Femur (tissue), 1 donor: Measurements from ENCODE around the gene WDR33.

Source experiments
- DNase-seq: peaks from one replicate; pipeline ENCODE4 v3.0.0-alpha.2; 2017

The WDR33 gene

GRCh38 chr2:127688405-127688804, 122.6 kb downstream of the WDR33 start:
- DNase-seq, result no peak

DNA sequence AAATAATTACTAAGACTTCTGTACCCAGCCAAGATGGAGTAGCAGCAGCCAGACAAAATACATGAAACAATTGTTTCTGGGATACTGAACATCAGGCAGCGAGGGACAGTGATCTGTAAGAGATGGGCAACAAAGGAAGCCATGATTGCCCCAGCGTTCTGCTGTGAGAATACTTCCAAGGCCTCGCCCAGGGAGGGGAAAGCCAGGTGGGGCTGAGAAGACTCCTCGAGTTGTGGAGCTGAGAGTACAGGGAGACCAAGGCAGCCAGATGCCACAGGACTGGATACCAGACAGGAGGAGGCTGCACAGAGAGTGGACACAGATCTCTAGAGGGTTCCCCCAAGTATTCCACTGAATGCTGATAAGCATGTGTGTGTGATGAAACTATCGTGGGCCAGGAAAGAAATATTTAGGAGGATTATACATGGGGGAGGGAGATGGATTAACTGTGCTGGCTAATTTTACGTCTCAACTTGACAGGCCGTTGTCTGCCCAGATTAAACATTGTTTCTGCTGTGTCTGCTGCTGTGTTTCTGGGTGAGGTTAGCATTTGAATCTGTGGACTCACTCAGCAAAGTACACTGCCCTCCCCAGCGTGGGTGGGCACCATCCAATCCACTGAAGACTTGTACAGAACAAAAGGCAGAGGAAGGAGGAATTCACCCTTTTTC, 125.4 kb downstream of the WDR33 start:
- no peak for DNase-seq

DNA sequence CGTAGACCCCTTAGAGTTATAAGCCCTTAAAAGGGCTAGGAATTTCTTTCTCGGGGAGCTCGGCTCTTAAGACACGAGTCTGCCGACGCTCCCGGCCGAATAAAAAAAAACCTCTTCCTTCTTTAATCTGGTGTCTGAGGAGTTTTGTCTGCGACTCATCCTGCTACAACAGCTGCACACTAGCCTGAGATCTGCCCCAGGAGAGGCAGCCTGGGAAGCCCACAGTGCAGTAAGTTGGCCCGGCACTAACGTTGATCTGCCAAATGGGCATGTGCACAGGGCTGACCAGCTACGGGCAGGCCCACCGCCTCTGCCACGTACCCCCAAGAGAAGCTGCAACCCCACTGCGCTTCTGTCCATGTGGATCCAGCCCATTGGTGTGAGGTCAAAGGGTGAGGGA, 127.2 kb downstream of the WDR33 start:
- DNase-seq, result no peak

GRCh38 chr2:127683056-127683455, 127.9 kb downstream of the WDR33 start:
- no peak for DNase-seq

DNA sequence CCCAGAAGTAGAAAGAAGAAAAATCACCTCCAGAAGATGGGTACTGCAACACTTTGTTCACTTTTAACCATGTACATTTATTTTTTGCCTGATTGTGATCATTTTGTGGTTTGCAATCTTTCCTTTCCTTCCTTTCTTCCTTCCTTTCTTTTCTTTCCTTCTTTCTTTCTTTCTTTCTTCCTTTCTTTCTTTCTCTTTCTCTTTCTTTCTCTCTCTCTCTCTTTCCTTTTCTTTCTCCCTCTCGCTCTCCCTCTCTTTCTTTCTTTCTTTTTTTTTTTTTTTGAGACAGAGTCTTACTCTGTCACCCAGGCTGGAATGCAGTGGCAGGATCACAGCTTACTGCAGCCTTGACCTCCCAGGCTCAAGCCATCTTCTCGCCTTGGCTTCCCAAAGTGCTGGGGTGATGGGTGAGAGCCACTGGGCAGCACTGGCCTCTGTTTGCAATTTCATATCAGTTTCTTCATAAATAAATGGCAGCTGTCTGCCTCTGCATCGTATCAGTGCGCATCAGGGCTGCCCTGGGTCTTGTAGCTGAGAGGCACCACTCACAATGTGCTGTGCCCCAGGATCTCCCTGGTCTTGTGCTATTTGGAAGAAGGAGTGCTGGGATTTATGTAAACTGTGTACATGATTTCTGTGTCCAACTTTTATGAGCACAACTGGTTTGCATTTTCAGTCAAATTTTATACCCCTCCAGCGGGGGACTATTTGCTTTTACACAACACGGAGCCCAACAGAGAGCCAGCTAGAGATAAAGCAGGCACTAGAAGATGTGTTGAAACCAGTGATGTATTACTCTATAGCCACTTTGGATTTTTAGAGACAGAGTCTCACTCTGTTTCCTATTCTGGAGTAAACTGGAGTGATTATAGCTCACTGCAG, 128.8 kb downstream of the WDR33 start:
- no peak for DNase-seq

DNA sequence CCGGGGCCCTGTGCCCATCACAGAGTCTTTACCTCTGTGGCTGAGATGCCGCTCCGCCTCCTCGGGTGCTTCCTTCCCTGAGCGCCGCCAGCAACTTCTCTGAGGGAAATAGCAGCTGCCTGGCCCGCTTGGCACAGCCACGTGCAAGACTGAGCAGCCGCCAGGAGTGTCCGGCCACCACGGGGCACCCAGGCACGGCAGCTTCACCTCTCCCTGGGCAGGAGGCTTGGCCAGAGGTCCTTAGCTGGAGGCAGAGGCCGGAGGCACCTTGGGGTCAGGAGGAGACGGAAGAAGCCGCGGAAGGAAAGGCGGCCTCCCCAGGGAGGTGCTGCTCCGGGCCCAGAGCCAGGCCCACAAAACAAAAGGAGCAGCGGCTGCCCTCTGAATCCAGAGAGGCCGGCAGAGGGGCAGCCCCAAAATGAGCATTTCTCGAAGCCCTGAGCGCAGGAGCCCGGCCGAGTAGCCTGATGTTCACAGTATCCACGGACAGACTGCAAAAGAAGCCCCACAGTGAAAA, 129.6 kb downstream of the WDR33 start:
- DNase-seq, result no peak

DNA sequence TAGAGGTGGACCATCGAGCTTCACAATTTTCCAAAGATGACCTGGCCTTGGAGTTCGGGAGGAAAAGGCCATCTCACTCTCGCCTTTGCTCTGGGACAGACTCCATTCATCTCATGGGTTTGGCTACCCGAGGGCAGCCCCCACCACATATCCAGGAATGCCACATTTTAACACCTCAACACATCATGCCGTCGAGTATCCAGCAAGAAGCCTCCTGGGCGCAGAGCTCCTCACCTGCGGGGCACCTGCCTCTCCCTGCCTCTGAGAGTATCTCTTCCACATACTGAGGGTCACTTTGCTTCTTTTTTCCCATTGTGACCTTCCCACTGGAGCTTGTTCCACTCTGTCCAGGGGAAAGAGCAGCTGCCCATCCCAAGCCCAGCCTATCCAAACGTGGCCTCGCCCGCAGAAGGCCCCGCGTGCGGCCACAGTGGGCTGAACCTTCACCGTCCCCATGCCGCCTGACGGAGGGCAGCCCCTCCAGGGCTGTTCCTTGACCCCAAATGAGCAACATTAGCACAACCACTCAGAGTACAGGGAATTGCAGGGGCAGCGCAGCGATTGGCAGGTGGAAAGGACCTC, 130.2 kb downstream of the WDR33 start:
- no peak for DNase-seq

DNA sequence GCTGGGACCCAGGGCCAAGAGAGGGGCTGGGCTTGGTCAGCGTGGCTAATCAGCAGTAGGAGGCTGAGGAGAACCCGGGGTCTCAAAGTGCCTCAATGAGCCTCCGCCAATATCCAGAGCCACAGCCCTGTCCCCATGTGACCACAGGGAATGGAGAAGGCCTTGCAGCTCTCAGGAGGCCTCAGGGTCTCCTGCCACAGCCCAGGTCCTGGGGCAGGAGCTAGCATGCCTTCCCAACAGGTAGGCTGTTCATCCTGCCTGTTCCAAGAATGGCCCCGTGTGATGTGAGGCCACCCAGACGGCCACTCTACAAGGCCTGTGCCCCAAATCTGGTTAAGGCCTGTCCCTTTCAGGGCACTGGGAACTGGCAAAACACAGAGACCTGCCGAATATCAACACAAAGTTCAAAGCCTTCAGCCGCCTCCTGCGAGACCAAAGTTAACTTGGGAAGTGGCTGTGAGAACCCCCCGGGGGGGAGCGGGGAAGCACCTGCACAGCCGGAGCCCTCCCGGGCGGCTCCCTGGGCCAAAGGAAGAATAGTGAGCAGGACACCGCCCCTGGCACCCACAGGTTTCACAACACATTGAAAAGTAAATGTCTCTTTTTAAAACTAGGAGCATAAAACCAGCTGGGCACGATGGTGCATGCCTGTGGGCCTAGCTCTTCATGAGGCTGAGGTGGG, 131.2 kb downstream of the WDR33 start:
- DNase-seq, result no peak

DNA sequence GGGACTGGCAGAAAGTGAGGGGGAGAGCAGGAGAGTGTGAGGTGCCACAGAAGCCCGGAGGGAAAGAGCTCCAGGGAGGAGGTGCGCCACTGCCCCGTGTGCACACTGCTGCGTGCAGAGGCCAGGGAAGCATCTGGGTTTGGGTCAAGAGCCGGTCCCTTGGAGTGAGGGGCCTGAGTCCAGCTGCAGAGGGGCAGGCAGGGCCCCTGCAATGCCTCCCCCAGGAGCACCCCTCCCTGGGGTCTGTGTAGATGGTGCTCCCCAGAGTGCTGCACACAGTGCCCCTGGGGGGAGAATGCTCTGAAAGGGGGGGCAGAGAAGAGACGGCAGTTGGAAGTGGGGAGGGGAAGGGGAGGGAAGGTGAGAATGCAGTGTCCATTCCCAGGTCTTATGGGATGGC, 132.0 kb downstream of the WDR33 start:
- no peak for DNase-seq

GRCh38 chr2:127678531-127678930, 132.4 kb downstream of the WDR33 start:
- DNase-seq, result no peak

- DNase-seq, result no peak
Observed at GRCh38 chr2:127676906-127677305, 134.1 kb downstream of the WDR33 start.

GRCh38 chr2:127675331-127676261, 135.4 kb downstream of the WDR33 start, which contains the start of gene LIMS2:
Gene LIMS2, minus strand, starts transcription at chr2:127675530. Its CDS starts 506 bp downstream, at chr2:127675024.
- DNase-seq, result no peak

GRCh38 chr2:127674241-127675209, 136.4 kb downstream of the WDR33 start:
- no peak for DNase-seq

- no peak for DNase-seq
Observed at GRCh38 chr2:127673291-127674069, 137.5 kb downstream of the WDR33 start.

GRCh38 chr2:127672341-127673224, 138.4 kb downstream of the WDR33 start:
- DNase-seq, result no peak

DNA sequence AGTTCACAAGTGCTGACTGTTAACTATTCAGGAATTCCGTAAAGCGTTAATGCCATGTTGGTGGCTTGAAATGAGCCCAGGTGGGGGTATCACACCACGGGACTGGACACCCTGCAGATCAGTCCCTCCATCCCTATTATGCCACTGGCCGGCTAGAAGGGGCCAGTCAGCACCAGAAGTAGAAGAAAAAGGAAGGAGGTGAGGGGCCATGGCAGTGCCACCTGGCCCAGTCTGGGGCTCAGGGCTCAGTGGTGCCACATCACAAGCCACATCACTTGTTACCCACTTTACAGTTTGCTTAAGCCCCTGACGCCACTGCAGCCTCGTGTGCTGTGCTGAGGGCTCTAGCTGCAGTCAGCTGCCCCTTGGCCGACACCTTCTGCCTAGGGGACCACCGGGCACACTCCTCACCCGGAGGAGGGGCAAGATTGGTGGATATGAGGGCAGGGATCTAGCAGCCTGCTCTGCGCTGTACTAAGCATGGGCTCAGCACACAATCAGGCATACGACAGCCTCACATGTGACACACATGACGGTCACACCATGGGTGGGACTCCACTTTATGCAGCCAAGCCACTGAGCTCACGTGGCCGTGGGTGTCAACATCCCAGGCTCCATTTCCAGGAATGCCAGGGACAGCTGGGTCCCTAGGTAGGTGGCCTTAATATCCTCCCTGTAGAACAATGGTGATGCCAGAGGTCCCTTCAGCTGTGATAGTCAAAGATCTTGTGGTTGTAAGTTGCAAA, 139.2 kb downstream of the WDR33 start:
- DNase-seq, result no peak

- DNase-seq, result no peak
Observed at GRCh38 chr2:127670957-127671290, 140.0 kb downstream of the WDR33 start.
